Esophagus (tissue), 2 donors: ENCODE measurements around the gene DROSHA. TPM values are rescaled to one million over a fixed set of nuclear protein-coding genes. Genes with fewer than 3 reads are reported as not detected.

ENCODE experiments used
- H3K27ac ChIP-seq, 2 donors: one replicate each; pipeline ENCODE4 v1.5.1; 2013; ENCODE audit warnings: low read depth in 2 of 2, mild to moderate bottlenecking in 2 of 2, inconsistent platforms in 1 of 2, low read length in 1 of 2, moderate library complexity in 1 of 2
- H3K27me3 ChIP-seq, 2 donors: one replicate each; pipeline ENCODE4 v1.6.1; 2013; ENCODE audit warnings: low read length in 2 of 2, control low read depth in 1 of 2, mild to moderate bottlenecking in 1 of 2; ENCODE audit not compliant: insufficient read depth in 2 of 2, control insufficient read depth in 1 of 2
- H3K36me3 ChIP-seq, 2 donors: one replicate each; pipeline ENCODE4 v1.6.1; 2013; ENCODE audit warnings: low read length in 1 of 2; ENCODE audit not compliant: control insufficient read depth in 2 of 2, insufficient read depth in 2 of 2
- H3K4me1 ChIP-seq, 2 donors: one replicate each; pipeline ENCODE4 v1.6.1; 2013; ENCODE audit warnings: low read length in 1 of 2; ENCODE audit not compliant: control insufficient read depth in 2 of 2, insufficient read depth in 2 of 2
- H3K4me3 ChIP-seq, 2 donors: one replicate each; pipeline ENCODE4 v1.5.1; 2013; ENCODE audit warnings: low read length in 2 of 2, mild to moderate bottlenecking in 2 of 2, low read depth in 1 of 2, moderate library complexity in 1 of 2
- H3K9me3 ChIP-seq, 2 donors: one replicate each; pipeline ENCODE4 v1.6.1; 2013; ENCODE audit warnings: mild to moderate bottlenecking in 2 of 2, low read depth in 1 of 2, low read length in 1 of 2, moderate library complexity in 1 of 2; ENCODE audit not compliant: control insufficient read depth in 2 of 2, insufficient read depth in 1 of 2
- WGBS, 2 donors: extraction: QIAGEN DNeasy Blood & Tissue Kit; methylation state at CpG; one replicate each; pipeline ENCODE4 v1.1.7; 2013; 5-methylcytosine and 5-hydroxymethylcytosine counted together
- polyA plus RNA-seq, 2 donors: library from polyadenylated mRNA; stranded (reverse); fragments of 200-250 nt; gene quantifications; one replicate each; pipeline ENCODE4 v1.2.3, GENCODE V29; 2013
- donor health status: healthy with polysubstance abuse.
- donor health status: Bipolar disorder and iron deficiency.

DROSHA gene
- polyA plus RNA-seq, 2 donors = 21.8 to 34.6 TPM

DNA sequence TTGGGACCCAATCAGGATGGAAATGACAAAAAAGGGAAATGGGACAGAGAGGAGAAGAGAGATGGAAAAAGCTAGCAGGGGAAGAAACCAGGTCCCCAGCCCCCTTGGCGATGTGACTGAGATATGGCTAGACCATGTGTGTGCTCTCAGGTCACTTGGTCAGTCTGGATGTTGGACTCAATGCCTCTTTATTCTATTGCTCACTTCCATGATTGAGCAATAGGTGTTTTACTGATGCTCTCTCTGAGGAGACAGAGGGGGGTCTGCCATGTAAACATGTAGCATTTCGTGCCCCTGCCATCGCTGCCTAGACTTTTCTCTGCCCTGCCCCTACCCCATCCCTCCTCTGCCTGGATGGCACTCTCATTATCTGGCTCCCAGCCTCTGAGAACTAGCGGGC, 150.6 kb downstream of the DROSHA start:
- Histone ChIP-seq H3K27ac (no peak overlapping the region), H3K36me3 (no peaks in the 10 kb centered on the region), H3K4me3 (no peak overlapping the region), H3K4me1 (no peaks in the 10 kb centered on the region), H3K9me3 (no peaks in the 10 kb centered on the region), H3K27me3 (no peaks in the 10 kb centered on the region)
- WGBS, 2 donors = 60 to 71% methylated on average over 4 of the region's 4 CpGs

DNA sequence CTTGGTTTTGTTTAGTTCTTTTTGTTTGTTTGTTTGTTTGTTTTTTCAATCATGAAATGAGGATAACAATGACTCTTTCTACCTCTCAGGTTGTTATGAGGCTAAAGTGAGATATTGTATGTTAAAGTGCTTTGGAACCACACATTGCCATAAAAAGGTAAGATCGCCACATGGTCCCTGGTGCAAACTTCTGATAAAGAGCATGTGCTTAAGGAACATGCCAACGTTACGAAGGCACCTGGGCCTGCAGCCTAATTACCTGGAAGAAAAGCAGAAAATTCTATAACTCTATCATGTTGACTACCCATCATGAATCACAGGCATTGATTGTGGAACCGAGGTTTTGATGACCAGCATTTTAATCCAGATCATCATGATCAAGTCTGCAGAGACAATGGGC, 151.8 kb downstream of the DROSHA start:
- Histone ChIP-seq H3K27me3 (no peaks in the 10 kb centered on the region), H3K9me3 (no peaks in the 10 kb centered on the region), H3K27ac (no peak overlapping the region), H3K36me3 (no peaks in the 10 kb centered on the region), H3K4me3 (no peak overlapping the region), H3K4me1 (no peaks in the 10 kb centered on the region)
- 66 to 71% methylated on average over 4 of the region's 4 CpGs for WGBS, 2 donors

DNA sequence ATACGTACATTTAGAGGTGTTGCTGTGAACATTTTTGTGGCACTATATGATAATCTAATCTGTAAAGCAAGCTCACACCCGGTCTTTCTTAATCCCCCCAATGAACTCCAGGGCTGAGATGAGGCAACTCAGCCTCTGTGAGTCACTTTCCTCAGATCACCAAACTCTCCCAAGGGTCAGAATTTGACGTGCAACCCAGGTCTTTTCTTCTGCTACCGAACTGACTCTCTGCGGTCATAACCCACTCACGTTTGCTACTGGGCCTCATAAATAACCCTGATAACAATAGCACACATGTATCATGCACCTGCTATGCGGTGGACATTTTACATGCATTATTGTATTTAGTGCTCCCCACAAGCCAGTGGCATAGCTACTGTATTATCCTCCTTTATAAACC, 153.1 kb downstream of the DROSHA start:
- WGBS, 2 donors = 63 to 64% methylated on average over 7 of the region's 7 CpGs
- Histone ChIP-seq H3K9me3 (no peaks in the 10 kb centered on the region), H3K36me3 (no peaks in the 10 kb centered on the region), H3K27me3 (no peaks in the 10 kb centered on the region), H3K4me1 (no peaks in the 10 kb centered on the region), H3K4me3 (no peak overlapping the region), H3K27ac (no peak overlapping the region)

DNA sequence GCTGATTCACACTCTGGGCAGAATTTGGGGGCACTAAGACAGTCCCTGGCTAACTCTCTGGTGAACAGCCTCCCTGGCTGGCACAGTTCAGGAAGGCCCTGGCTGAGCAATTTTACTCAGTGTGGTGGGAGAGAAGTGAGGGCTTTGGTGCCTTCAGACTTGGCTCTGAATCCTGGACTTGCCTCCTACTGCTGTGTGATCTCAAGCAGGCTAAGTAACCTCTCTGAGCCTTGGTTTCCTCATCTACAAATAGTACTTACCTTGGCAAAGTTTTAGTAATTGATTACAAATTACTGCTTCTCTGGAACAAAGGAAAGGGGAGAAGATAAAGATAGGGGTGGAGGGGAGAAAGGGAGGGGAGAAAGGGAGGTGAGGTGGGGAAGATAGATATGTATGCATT, 153.8 kb downstream of the DROSHA start:
- no peaks in the 10 kb centered on the region for H3K4me1 ChIP-seq
- no peaks in the 10 kb centered on the region for H3K27me3 ChIP-seq
- no peaks in the 10 kb centered on the region for H3K9me3 ChIP-seq
- H3K4me3 ChIP-seq = no peak overlapping the region
- no peak overlapping the region for H3K27ac ChIP-seq
- no peaks in the 10 kb centered on the region for H3K36me3 ChIP-seq

DNA sequence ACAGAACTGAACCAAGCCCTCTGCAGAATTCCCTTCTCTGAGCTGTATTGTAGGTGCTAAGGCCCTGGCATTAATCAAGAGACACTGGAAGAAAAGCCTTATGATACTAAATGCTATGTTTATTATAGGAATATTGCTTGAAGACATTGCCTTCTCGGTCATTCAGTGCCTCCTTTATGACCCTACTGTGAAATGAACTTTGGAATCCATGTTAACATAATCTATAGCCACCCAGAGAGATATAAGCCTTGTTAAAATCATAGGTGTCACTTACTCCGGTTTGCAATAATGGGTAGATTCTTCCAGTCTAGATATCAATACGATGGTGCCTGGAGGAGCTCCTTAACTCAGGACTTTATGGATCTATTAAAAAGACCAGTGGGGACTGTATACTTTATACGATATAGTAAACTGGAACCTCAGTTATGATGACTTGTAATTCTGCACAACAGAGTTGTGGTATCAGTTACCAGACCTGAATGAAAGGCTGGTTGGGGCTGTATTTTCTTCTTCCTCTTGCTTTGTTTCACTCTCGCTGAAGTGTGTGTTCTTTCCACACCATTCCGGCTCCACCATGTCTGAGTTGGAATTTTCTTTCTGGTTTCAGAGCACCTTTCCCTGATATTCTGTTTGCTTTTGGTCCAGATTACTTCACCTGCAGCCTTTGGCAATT, 154.5 kb downstream of the DROSHA start:
- H3K4me1 ChIP-seq = no peaks in the 10 kb centered on the region
- H3K9me3 ChIP-seq = no peaks in the 10 kb centered on the region
- H3K4me3 ChIP-seq = no peak overlapping the region
- no peaks in the 10 kb centered on the region for H3K27me3 ChIP-seq
- H3K36me3 ChIP-seq = no peaks in the 10 kb centered on the region
- WGBS, 2 donors = 81 to 91% methylated on average over 6 of the region's 6 CpGs
- H3K27ac ChIP-seq = no peak overlapping the region

DNA sequence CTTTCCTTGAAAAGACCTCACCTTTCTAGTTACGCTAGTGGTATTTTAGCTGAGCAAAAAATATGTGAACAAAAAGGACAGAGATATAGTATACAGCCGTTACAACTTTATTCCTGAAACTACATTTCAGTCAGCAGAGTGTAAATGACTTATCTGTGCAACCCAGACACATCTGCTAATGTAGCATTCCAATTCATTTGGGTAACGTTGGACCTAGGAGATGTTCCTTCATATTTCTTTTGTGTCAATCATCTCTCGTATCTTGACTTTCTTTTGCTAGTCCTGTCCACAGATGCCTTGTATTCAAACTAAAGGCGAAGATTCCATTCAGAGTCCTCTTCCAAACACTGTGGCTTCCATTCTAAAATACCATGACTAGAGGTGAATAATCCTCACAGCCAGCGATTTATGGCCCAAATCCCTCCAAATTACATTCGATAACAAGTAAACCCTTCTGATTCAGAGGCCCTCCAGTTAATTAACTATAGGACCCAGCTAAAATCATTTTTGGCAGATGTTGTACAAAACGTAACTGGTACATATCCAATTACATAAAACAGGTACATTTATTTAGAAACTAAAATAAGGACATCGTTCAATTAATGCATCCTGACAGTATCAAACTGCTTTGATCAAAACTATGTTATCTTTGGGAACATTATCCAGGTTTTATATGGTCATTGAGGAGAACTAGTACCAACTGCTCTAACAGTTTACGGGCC, 155.7 kb downstream of the DROSHA start:
- H3K36me3 ChIP-seq = no peaks in the 10 kb centered on the region
- H3K4me3 ChIP-seq = no peak overlapping the region
- H3K27me3 ChIP-seq = no peaks in the 10 kb centered on the region
- 84 to 93% methylated on average over 10 of the region's 10 CpGs for WGBS, 2 donors
- H3K4me1 ChIP-seq = no peaks in the 10 kb centered on the region
- H3K9me3 ChIP-seq = no peaks in the 10 kb centered on the region
- H3K27ac ChIP-seq = no peak overlapping the region

DNA sequence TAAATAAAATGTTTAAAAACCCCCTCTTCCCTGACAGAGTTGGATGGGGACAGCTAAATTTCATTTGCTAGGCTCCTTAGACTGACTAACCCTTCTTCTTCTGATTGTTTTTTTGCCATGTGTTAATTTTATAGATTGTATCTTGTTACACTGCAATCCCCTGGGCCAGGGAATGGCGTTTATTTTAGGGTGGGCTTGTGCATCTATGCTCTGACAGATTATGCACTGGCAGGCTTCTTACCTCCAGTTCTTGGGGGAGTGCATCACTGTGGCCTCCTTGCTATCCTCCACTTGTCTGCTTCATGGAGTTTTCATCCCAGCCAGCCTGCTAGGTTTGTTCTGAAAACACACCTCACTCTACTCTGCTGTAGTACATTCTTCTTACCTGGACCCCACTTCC, 159.8 kb downstream of the DROSHA start:
- H3K9me3 ChIP-seq = no peaks in the 10 kb centered on the region
- WGBS, 2 donors = 27 to 55% methylated on average over 1 of the region's 1 CpG

DNA sequence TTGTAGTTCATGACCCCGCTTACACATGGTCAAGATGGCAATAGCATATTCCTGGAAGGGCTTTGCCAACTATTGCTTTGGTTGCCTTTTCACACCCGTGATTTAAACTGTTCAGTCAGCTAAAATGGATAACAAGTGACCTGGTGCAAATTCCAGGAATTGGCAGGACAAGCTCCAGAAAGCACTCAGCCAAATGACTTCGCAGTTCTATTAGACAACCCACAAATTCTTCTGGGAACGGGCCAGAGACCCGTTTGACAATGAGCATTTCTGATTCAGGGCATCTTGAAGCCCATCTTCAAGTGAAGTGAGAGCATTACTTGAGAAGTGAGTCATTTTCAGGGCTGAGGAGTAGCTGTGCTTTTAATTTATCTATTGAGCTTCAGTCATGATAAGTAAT, 165.0 kb downstream of the DROSHA start:
- H3K9me3 ChIP-seq = peaks cover 0 to 5% of the 10 kb centered on the region in 2 donors
- 40 to 51% methylated on average over 5 of the region's 5 CpGs for whole genome bisulfite sequencing, 2 donors
- H3K36me3 ChIP-seq = no peaks in the 10 kb centered on the region
- no peak overlapping the region for H3K27ac ChIP-seq
- no peak overlapping the region for H3K4me3 ChIP-seq
- no peaks in the 10 kb centered on the region for H3K4me1 ChIP-seq
- peaks cover 0 to 2% of the 10 kb centered on the region in 2 donors for H3K27me3 ChIP-seq

More for the DNA sequence above, 159.8 kb downstream of the DROSHA start:
- Histone ChIP-seq H3K4me1 (no peaks in the 10 kb centered on the region), H3K27me3 (no peaks in the 10 kb centered on the region), H3K4me3 (no peak overlapping the region), H3K27ac (no peak overlapping the region), H3K36me3 (no peaks in the 10 kb centered on the region)

DNA sequence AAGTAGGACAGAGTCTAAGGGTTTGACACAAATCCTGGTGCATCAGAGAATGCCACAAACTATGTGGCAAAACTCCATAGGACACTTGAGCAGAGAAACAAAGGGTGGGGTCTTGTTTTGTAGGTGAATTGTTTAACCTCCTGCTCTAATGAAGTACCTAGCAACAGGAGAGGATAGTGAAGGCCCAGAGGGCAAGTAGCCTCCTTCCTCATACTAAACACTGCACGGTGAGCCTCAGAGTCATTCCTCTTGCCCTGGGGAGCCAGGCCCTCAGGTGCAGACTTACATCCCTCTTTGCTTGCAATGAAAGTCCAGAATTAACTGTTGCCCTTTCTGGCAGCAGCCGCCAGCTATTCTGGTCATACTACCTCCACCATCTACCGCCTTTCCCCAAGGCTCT, 166.1 kb downstream of the DROSHA start:
- peaks cover 0 to 5% of the 10 kb centered on the region in 2 donors for H3K9me3 ChIP-seq
- no peaks in the 10 kb centered on the region for H3K4me1 ChIP-seq
- H3K27ac ChIP-seq = no peak overlapping the region
- H3K36me3 ChIP-seq = no peaks in the 10 kb centered on the region
- WGBS, 2 donors = 84 to 92% methylated on average over 3 of the region's 3 CpGs
- peaks cover 2% of the 10 kb centered on the region in 2 donors for H3K27me3 ChIP-seq
- no peak overlapping the region for H3K4me3 ChIP-seq
